Hepatocyte (in vitro differentiated cells): Measurements from ENCODE around the gene PCSK4. TPM values are rescaled to one million over a fixed set of nuclear protein-coding genes. Genes with fewer than 3 reads are reported as not detected.

Source experiments
- DNase-seq: peaks from one replicate; pipeline ENCODE4 v3.0.0-alpha.2; 2016; ENCODE audit warnings: low spot score
- H2AFZ ChIP-seq: fragments of 200-600 bp; sonication (generic); 2 replicates; pipeline ENCODE4 v1.6.0; 2016; ENCODE audit warnings: antibody characterized with exemption, mild to moderate bottlenecking
- H3K27ac ChIP-seq: fragments of 200-600 bp; sonication (generic); 2 replicates; pipeline ENCODE4 v1.5.1; 2016; ENCODE audit warnings: mild to moderate bottlenecking
- H3K27me3 ChIP-seq: fragments of 200-600 bp; sonication (generic); 2 replicates; pipeline ENCODE4 v1.6.1; 2016
- H3K36me3 ChIP-seq: fragments of 200-600 bp; sonication (generic); replicated peaks from 2 replicates; pipeline ENCODE4 v1.5.1; 2016; ENCODE audit warnings: low read depth; ENCODE audit not compliant: insufficient read depth
- H3K4me1 ChIP-seq: fragments of 200-600 bp; sonication (generic); 2 replicates; pipeline ENCODE4 v1.5.1; 2016; ENCODE audit warnings: mild to moderate bottlenecking, moderate library complexity; ENCODE audit not compliant: insufficient read depth
- H3K4me2 ChIP-seq: fragments of 200-600 bp; sonication (generic); 2 replicates; pipeline ENCODE4 v1.6.0; 2016
- H3K4me3 ChIP-seq: fragments of 200-600 bp; sonication (generic); 2 replicates; pipeline ENCODE4 v1.5.1; 2016; ENCODE audit warnings: mild to moderate bottlenecking
- H3K79me2 ChIP-seq: fragments of 200-600 bp; sonication (generic); 2 replicates; pipeline ENCODE4 v1.6.0; 2017; ENCODE audit warnings: mild to moderate bottlenecking
- H3K9me2 ChIP-seq: fragments of 200-600 bp; sonication (generic); replicated peaks from 2 replicates; pipeline ENCODE4 v1.6.0; 2017; ENCODE audit warnings: mild to moderate bottlenecking; ENCODE audit not compliant: insufficient read depth
- H3K9me3 ChIP-seq: fragments of 200-600 bp; sonication (generic); 2 replicates; pipeline ENCODE4 v1.5.1; 2016; ENCODE audit warnings: low read depth, mild to moderate bottlenecking
- H4K20me1 ChIP-seq: fragments of 200-600 bp; sonication (generic); 2 replicates; pipeline ENCODE4 v1.6.0; 2016; ENCODE audit warnings: mild to moderate bottlenecking; ENCODE audit not compliant: insufficient read depth, poor library complexity, severe bottlenecking
- EZH2 ChIP-seq: fragments of 200-600 bp; sonication (generic); IDR thresholded peaks from 2 replicates; pipeline ENCODE4 v1.6.1; 2016; ENCODE audit warnings: antibody characterized with exemption, mild to moderate bottlenecking, borderline replicate concordance
- EZH2phosphoT487 ChIP-seq: fragments of 200-600 bp; sonication (generic); IDR thresholded peaks from one replicate; pipeline ENCODE4 v1.6.1; 2018; ENCODE audit warnings: antibody characterized with exemption, mild to moderate bottlenecking, low read depth, moderate library complexity; ENCODE audit not compliant: unreplicated experiment, severe bottlenecking
- WGBS: methylation state at CpG from one replicate; pipeline ENCODE4 v1.1.6; 2016; ENCODE audit warnings: low lambda C conversion rate; ENCODE audit errors: missing lambda C conversion rate; 5-methylcytosine and 5-hydroxymethylcytosine counted together
- polyA plus RNA-seq: library from polyadenylated mRNA; unstranded; fragments of >200 nt; fragmentation: Nextera tagmentation; extraction: Ambion mirVana; gene quantifications from 2 replicates; pipeline ENCODE4 v1.2.1, GENCODE V29; 2016
- total RNA-seq: library from RNA; depleted of rRNA; stranded (reverse); fragments of >200 nt; gene quantifications from 2 replicates; pipeline ENCODE4 v1.2.3, GENCODE V29; 2014
- TF ChIP-seq, protein P1 (sequence below): fragments of 200-600 bp; sonication (generic); IDR thresholded peaks from 2 replicates; pipeline ENCODE4 v1.5.1; 2016; ENCODE audit warnings: antibody characterized with exemption, mild to moderate bottlenecking; ENCODE audit not compliant: poor library complexity

The PCSK4 gene
- total and polyA plus RNA-seq, 2 experiments from 2014 or later = 7.7 to 9.6 TPM

DNA sequence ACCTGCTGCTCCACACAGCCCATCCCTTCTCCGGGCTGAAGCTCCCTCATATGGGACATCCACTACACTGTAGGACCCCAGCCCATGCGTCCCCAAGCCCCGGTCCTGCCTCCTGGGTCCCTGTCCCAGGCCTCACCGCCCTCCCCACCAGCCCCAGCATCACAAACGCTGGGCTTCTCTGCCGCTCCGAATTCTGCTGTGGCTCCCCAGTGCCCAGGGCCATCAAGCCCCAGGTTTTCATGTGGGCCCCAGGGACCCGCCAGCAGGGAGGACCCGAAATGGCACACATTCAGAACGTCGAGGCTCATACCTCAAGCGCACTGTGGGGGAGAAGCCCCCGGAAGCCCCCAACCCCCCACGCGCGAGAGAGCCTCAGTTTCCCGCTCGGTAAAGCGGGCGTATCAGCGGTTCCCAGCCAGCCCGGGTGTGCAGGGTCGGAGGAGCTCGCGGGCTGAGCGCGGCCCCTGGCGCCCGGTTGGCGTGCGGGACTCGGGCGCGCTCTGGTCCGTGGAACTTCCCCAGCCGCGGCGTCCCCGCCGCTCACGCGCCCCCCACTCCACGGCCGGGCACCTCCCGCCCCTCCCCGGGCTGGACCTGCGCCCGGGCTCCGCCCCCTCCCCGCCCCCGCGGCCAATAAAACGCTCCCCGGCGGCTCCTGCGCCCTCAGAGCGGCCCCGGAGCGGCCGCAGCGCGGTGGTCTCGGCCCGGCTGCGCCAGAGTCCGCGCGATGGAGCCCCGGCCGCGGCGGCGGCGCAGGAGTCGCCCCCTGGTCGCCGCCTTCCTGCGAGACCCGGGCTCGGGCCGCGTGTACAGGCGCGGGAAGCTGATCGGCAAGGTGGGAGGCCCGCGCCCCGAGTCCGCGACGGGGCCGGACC is 33.5 kb upstream of the PCSK4 start, which contains the start of gene PLK5:
Gene PLK5 (plus strand): TSS at position 666 of the 875 bp plus-strand sequence. CDS start 2,920 bp downstream, outside the sequence.
- DNase-seq = no peak
- H3K4me1 ChIP-seq = no peaks in the 10 kb centered on the region
- peaks cover 28% of the 10 kb centered on the region for H3K27me3 ChIP-seq
- no peak within 1 kb of the TSS for H3K27ac ChIP-seq
- H3K4me2 ChIP-seq = peak within 1 kb of the TSS; percentile 76
- H3K9me2 ChIP-seq = no peaks in the 10 kb centered on the region
- H3K79me2 ChIP-seq = no peaks in the 10 kb centered on the region
- no peak for TF ChIP-seq EZH2
- TF ChIP-seq, protein P1, sequence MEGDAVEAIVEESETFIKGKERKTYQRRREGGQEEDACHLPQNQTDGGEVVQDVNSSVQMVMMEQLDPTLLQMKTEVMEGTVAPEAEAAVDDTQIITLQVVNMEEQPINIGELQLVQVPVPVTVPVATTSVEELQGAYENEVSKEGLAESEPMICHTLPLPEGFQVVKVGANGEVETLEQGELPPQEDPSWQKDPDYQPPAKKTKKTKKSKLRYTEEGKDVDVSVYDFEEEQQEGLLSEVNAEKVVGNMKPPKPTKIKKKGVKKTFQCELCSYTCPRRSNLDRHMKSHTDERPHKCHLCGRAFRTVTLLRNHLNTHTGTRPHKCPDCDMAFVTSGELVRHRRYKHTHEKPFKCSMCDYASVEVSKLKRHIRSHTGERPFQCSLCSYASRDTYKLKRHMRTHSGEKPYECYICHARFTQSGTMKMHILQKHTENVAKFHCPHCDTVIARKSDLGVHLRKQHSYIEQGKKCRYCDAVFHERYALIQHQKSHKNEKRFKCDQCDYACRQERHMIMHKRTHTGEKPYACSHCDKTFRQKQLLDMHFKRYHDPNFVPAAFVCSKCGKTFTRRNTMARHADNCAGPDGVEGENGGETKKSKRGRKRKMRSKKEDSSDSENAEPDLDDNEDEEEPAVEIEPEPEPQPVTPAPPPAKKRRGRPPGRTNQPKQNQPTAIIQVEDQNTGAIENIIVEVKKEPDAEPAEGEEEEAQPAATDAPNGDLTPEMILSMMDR = peak; percentile 7
- 17% methylated on average over 60 of the region's 92 CpGs for WGBS
- H3K36me3 ChIP-seq = no peaks in the 10 kb centered on the region
- no peak within 1 kb of the TSS for H2AFZ ChIP-seq
- no peaks in the 10 kb centered on the region for H3K9me3 ChIP-seq
- H4K20me1 ChIP-seq = no peaks in the 10 kb centered on the region
- no peak within 1 kb of the TSS for H3K4me3 ChIP-seq

DNA sequence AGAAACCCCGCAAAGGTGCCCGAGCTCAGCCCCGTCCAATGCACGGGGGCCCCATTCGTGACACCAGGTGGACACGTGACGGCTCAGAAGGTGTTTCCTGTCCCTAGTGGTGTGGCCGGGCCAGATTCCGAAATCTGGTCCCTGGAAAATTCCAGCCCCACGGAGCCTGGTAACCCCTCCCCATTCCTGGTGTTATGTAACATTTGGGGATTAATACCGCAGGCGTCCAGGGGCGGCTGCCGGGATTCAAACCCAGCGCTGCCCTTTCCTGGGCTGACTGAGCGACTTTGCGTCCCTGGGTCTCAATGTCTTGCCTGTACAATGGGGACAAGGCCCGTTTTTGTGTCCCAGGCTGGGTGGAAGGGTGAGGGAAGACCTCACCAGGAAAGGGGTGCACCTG is 32.7 kb upstream of the PCSK4 start:
- Histone ChIP-seq H3K4me3 (no peak overlapping the region), H2AFZ (no peak overlapping the region), H3K4me2 (no peak overlapping the region), H3K27ac (no peak overlapping the region), H4K20me1 (no peaks in the 10 kb centered on the region), H3K9me3 (no peaks in the 10 kb centered on the region), H3K36me3 (no peaks in the 10 kb centered on the region), H3K9me2 (no peaks in the 10 kb centered on the region), H3K79me2 (no peaks in the 10 kb centered on the region), H3K4me1 (no peaks in the 10 kb centered on the region), H3K27me3 (peaks cover 28% of the 10 kb centered on the region)
- no peak for DNase-seq
- WGBS = 75% methylated on average over 18 of the region's 18 CpGs
- TF ChIP-seq, protein P1 = no peak
- TF ChIP-seq EZH2phosphoT487 = no peak
- no peak for TF ChIP-seq EZH2

GRCh38 chr19:1522061-1522460 is 31.9 kb upstream of the PCSK4 start:
- H3K9me2 ChIP-seq = no peaks in the 10 kb centered on the region
- H3K4me2 ChIP-seq = no peak overlapping the region
- H3K27ac ChIP-seq = no peak overlapping the region
- H4K20me1 ChIP-seq = no peaks in the 10 kb centered on the region
- H3K36me3 ChIP-seq = no peaks in the 10 kb centered on the region
- no peak overlapping the region for H2AFZ ChIP-seq
- no peaks in the 10 kb centered on the region for H3K4me1 ChIP-seq
- H3K9me3 ChIP-seq = no peaks in the 10 kb centered on the region
- peaks cover 28% of the 10 kb centered on the region for H3K27me3 ChIP-seq
- 76% methylated on average over 10 of the region's 10 CpGs for WGBS
- DNase-seq = no peak
- no peak for TF ChIP-seq EZH2phosphoT487
- TF ChIP-seq EZH2 = no peak
- H3K4me3 ChIP-seq = no peak overlapping the region
- no peaks in the 10 kb centered on the region for H3K79me2 ChIP-seq

DNA sequence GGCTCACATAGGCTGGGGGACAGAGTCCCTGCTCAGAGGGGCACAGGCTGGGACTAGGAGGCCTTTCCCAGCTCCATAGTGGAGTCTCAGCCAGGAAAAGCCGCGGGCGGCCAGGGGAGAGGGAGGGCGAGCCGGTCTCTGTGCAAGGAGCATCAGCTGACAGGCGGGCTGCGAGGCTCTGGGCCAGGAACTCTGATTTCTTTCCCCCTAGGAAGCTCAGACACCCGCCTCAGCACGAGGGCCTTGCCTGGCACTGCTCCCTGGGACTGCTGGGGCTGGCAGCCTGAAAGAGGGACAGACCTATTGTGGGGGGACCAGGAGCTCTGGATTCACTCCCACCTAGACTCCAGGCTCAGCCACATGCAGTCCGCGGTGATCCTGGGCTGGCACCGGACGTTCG is 31.5 kb upstream of the PCSK4 start:
- no peak overlapping the region for H2AFZ ChIP-seq
- no peaks in the 10 kb centered on the region for H3K9me3 ChIP-seq
- H3K9me2 ChIP-seq = no peaks in the 10 kb centered on the region
- TF ChIP-seq EZH2phosphoT487 = no peak
- TF ChIP-seq EZH2 = no peak
- TF ChIP-seq, protein P1 = no peak
- no peaks in the 10 kb centered on the region for H4K20me1 ChIP-seq
- WGBS = 87% methylated on average over 10 of the region's 14 CpGs
- no peak for DNase-seq
- peaks cover 28% of the 10 kb centered on the region for H3K27me3 ChIP-seq
- no peak overlapping the region for H3K4me3 ChIP-seq
- no peaks in the 10 kb centered on the region for H3K36me3 ChIP-seq
- no peaks in the 10 kb centered on the region for H3K4me1 ChIP-seq
- H3K79me2 ChIP-seq = no peaks in the 10 kb centered on the region
- no peak overlapping the region for H3K4me2 ChIP-seq
- H3K27ac ChIP-seq = no peak overlapping the region
